WTC11 (cell line): ENCODE data around the gene ALLC. TPM values are rescaled to one million over a fixed set of nuclear protein-coding genes. Genes with fewer than 3 reads are reported as not detected.

Experiments used
- ATAC-seq: fragments of 200-7000 bp; cut with Tn5 transposase; 2 replicates; pipeline ENCODE4 v1.10.0; 2021; ENCODE audit warnings: mild to moderate bottlenecking, moderate library complexity
- CTCF ChIA-PET: fragments of 300-600 bp; sonication (Branson Sonifier 250); formaldehyde crosslinking; loops from one replicate; lab custom pipeline; 2021; ENCODE audit warnings: antibody characterized with exemption; lab: Charles Lee
- POLR2A ChIA-PET: fragments of 350-600 bp; sonication (Branson Sonifier 250); formaldehyde crosslinking; loops from one replicate; lab custom pipeline; 2021; ENCODE audit warnings: antibody characterized with exemption; lab: Charles Lee
- DNase-seq: peaks from one replicate; pipeline ENCODE4 v3.0.0; 2021; ENCODE audit warnings: low spot score
- H3K27ac Mint-ChIP-seq: 2 replicates; pipeline ENCODE4 v1.8.0; 2021; ENCODE audit warnings: mixed read lengths
- H3K27me3 Mint-ChIP-seq: 2 replicates; pipeline ENCODE4 v1.8.0; 2021; ENCODE audit warnings: low read depth, mild to moderate bottlenecking, moderate library complexity, mixed read lengths
- H3K36me3 Mint-ChIP-seq: 2 replicates; pipeline ENCODE4 v1.8.0; 2021; ENCODE audit warnings: mixed read lengths
- H3K4me1 Mint-ChIP-seq: 2 replicates; pipeline ENCODE4 v1.8.0; 2022; ENCODE audit warnings: mixed read lengths
- H3K4me3 Mint-ChIP-seq: 2 replicates; pipeline ENCODE4 v1.8.0; 2021; ENCODE audit warnings: mild to moderate bottlenecking, moderate library complexity, mixed read lengths
- H3K9me3 Mint-ChIP-seq: 2 replicates; pipeline ENCODE4 v1.8.0; 2021; ENCODE audit warnings: mixed read lengths
- CBFB ChIP-seq: sonication (generic); formaldehyde crosslinking; IDR thresholded peaks from 2 replicates; pipeline ENCODE4 v1.8.1; 2022; ENCODE audit warnings: mild to moderate bottlenecking, low read depth, missing genetic modification reagents
- GTF2I ChIP-seq: fragments of 250-450 bp; sonication (Bioruptor Pico); conservative IDR thresholded peaks from 2 replicates; pipeline ENCODE4 v1.4.0; 2021; ENCODE audit warnings: mild to moderate bottlenecking
- IRF1 ChIP-seq: sonication (generic); formaldehyde crosslinking; IDR thresholded peaks from 2 replicates; pipeline ENCODE4 v1.8.0; 2023; ENCODE audit warnings: missing genetic modification reagents
- JUN ChIP-seq: sonication (generic); formaldehyde crosslinking; IDR thresholded peaks from 2 replicates; pipeline ENCODE4 v1.8.0; 2023; ENCODE audit warnings: mild to moderate bottlenecking, missing genetic modification reagents
- KAT7 ChIP-seq: sonication (generic); formaldehyde crosslinking; IDR thresholded peaks from 2 replicates; pipeline ENCODE4 v1.8.1; 2023; ENCODE audit warnings: missing genetic modification reagents, mild to moderate bottlenecking, borderline replicate concordance
- MAX ChIP-seq: sonication (generic); formaldehyde crosslinking; IDR thresholded peaks from 2 replicates; pipeline ENCODE4 v1.8.0; 2022; ENCODE audit warnings: mild to moderate bottlenecking, missing genetic modification reagents
- NFATC4 ChIP-seq: fragments of 250-450 bp; sonication (Bioruptor Pico); IDR thresholded peaks from 2 replicates; pipeline ENCODE4 v1.9.0; 2021; ENCODE audit warnings: mild to moderate bottlenecking
- NFYB ChIP-seq: sonication (generic); formaldehyde crosslinking; conservative IDR thresholded peaks from 2 replicates; pipeline ENCODE4 v1.8.0; 2022; ENCODE audit warnings: low read depth, missing genetic modification reagents
- OVOL2 ChIP-seq: fragments of 250-450 bp; sonication (Bioruptor Pico); IDR thresholded peaks from 2 replicates; pipeline ENCODE4 v1.9.0; 2021; ENCODE audit warnings: mild to moderate bottlenecking, borderline replicate concordance
- SMAD3 ChIP-seq: sonication (generic); formaldehyde crosslinking; IDR thresholded peaks from 2 replicates; pipeline ENCODE4 v1.8.0; 2022; ENCODE audit warnings: missing genetic modification reagents, mild to moderate bottlenecking, borderline replicate concordance
- SOX15 ChIP-seq: fragments of 250-450 bp; sonication (Bioruptor Pico); IDR thresholded peaks from 2 replicates; pipeline ENCODE4 v1.9.0; 2021; ENCODE audit warnings: mild to moderate bottlenecking
- SP1 ChIP-seq: sonication (generic); formaldehyde crosslinking; conservative IDR thresholded peaks from 2 replicates; pipeline ENCODE4 v1.8.1; 2022; ENCODE audit warnings: missing genetic modification reagents
- TEAD1 ChIP-seq: sonication (generic); formaldehyde crosslinking; IDR thresholded peaks from 2 replicates; pipeline ENCODE4 v1.8.0; 2022; ENCODE audit warnings: mild to moderate bottlenecking, missing genetic modification reagents
- USF2 ChIP-seq: sonication (generic); formaldehyde crosslinking; IDR thresholded peaks from 2 replicates; pipeline ENCODE4 v1.8.1; 2023; ENCODE audit warnings: mild to moderate bottlenecking, missing genetic modification reagents, moderate library complexity
- ZNF121 ChIP-seq: sonication (generic); formaldehyde crosslinking; IDR thresholded peaks from 2 replicates; pipeline ENCODE4 v1.8.0; 2023; ENCODE audit warnings: missing genetic modification reagents
- ZNF263 ChIP-seq: sonication (generic); formaldehyde crosslinking; IDR thresholded peaks from 2 replicates; pipeline ENCODE4 v1.8.1; 2022; ENCODE audit warnings: low read depth, mild to moderate bottlenecking, moderate library complexity, missing genetic modification reagents
- ZNF317 ChIP-seq: sonication (generic); formaldehyde crosslinking; IDR thresholded peaks from 2 replicates; pipeline ENCODE4 v1.8.1; 2023; ENCODE audit warnings: low read depth, mild to moderate bottlenecking, moderate library complexity, missing genetic modification reagents, borderline replicate concordance
- ZNF423 ChIP-seq: fragments of 250-450 bp; sonication (Bioruptor Pico); IDR thresholded peaks from 2 replicates; pipeline ENCODE4 v2.1.2; 2022; ENCODE audit warnings: mild to moderate bottlenecking, moderate library complexity
- ZNF671 ChIP-seq: fragments of 250-450 bp; sonication (Bioruptor Pico); IDR thresholded peaks from 2 replicates; pipeline ENCODE4 v1.8.0; 2021; ENCODE audit warnings: mild to moderate bottlenecking
- total RNA-seq: library from RNA; stranded (reverse); gene quantifications from 3 replicates; pipeline ENCODE4 v1.2.3, GENCODE V29; 2021
- TF ChIP-seq, protein P1 (sequence below): sonication (generic); formaldehyde crosslinking; IDR thresholded peaks from 2 replicates; pipeline ENCODE4 v1.8.1; 2022; ENCODE audit warnings: mild to moderate bottlenecking, moderate library complexity, missing genetic modification reagents
- TF ChIP-seq, protein P2 (sequence below): sonication (generic); formaldehyde crosslinking; IDR thresholded peaks from 2 replicates; pipeline ENCODE4 v1.8.1; 2023; ENCODE audit warnings: mild to moderate bottlenecking, moderate library complexity, missing genetic modification reagents
- TF ChIP-seq, protein P3 (sequence below): sonication (generic); formaldehyde crosslinking; IDR thresholded peaks from 2 replicates; pipeline ENCODE4 v1.8.0; 2022; ENCODE audit warnings: mild to moderate bottlenecking, missing genetic modification reagents
- TF ChIP-seq, protein P4 (sequence below): sonication (generic); formaldehyde crosslinking; IDR thresholded peaks from 2 replicates; pipeline ENCODE4 v1.8.1; 2022; ENCODE audit warnings: low read depth, mild to moderate bottlenecking, moderate library complexity, missing genetic modification reagents, borderline replicate concordance
- TF ChIP-seq, protein P5 (sequence below): sonication (generic); formaldehyde crosslinking; IDR thresholded peaks from 2 replicates; pipeline ENCODE4 v1.8.1; 2022; ENCODE audit warnings: mild to moderate bottlenecking, missing genetic modification reagents, moderate library complexity, borderline replicate concordance

ALLC gene
- total RNA-seq, 1 experiment from 2014 or later = not detected

GRCh38 chr2:3651691-3652648 lies 6.0 kb upstream of the ALLC start (continued):
- TF ChIP-seq SMAD3 (CRISPR knock-in tag) (no peak), ZNF121 (peak; percentile 89), ZNF263 (CRISPR knock-in tag) (no peak), GTF2I (CRISPR knock-in tag) (peak; percentile 73; the same call in 1 of the 2 replicates), IRF1 (CRISPR knock-in tag) (no peak), OVOL2 (CRISPR knock-in tag) (no peak), MAX (peak; percentile 50)

- Mint-ChIP-seq H3K27me3 (peaks cover 13% of the 10 kb centered on the region), H3K27ac (no peak overlapping the region), H3K4me3 (no peak overlapping the region), H3K4me1 (peaks cover 15% of the 10 kb centered on the region), H3K9me3 (peaks cover 3% of the 10 kb centered on the region; the same call in 1 of the 2 replicates), H3K36me3 (no peaks in the 10 kb centered on the region)
- CTCF ChIA-PET = interaction anchor here (0.5 to 0.7 kb wide), 2 partner anchors 103 to 330 kb away, joined by 3 to 4 read pairs; no protein-coding TSS in a partner anchor
- POLR2A ChIA-PET = interaction anchor here (1.2 kb wide), 1 partner anchor 95 kb away, joined by 7 read pairs; the partner anchor contains the start of gene RNASEH1
- DNase-seq (no peak), ATAC-seq (no peak)
- TF ChIP-seq, protein P1, sequence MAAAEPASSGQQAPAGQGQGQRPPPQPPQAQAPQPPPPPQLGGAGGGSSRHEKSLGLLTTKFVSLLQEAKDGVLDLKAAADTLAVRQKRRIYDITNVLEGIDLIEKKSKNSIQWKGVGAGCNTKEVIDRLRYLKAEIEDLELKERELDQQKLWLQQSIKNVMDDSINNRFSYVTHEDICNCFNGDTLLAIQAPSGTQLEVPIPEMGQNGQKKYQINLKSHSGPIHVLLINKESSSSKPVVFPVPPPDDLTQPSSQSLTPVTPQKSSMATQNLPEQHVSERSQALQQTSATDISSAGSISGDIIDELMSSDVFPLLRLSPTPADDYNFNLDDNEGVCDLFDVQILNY (CRISPR knock-in tag) = no peak
- no peak for TF ChIP-seq NFYB (CRISPR knock-in tag)
- TF ChIP-seq, protein P2, sequence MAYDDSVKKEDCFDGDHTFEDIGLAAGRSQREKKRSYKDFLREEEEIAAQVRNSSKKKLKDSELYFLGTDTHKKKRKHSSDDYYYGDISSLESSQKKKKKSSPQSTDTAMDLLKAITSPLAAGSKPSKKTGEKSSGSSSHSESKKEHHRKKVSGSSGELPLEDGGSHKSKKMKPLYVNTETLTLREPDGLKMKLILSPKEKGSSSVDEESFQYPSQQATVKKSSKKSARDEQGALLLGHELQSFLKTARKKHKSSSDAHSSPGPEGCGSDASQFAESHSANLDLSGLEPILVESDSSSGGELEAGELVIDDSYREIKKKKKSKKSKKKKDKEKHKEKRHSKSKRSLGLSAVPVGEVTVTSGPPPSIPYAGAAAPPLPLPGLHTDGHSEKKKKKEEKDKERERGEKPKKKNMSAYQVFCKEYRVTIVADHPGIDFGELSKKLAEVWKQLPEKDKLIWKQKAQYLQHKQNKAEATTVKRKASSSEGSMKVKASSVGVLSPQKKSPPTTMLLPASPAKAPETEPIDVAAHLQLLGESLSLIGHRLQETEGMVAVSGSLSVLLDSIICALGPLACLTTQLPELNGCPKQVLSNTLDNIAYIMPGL (CRISPR knock-in tag) = no peak
- TF ChIP-seq TEAD1 = no peak
- TF ChIP-seq, protein P3, sequence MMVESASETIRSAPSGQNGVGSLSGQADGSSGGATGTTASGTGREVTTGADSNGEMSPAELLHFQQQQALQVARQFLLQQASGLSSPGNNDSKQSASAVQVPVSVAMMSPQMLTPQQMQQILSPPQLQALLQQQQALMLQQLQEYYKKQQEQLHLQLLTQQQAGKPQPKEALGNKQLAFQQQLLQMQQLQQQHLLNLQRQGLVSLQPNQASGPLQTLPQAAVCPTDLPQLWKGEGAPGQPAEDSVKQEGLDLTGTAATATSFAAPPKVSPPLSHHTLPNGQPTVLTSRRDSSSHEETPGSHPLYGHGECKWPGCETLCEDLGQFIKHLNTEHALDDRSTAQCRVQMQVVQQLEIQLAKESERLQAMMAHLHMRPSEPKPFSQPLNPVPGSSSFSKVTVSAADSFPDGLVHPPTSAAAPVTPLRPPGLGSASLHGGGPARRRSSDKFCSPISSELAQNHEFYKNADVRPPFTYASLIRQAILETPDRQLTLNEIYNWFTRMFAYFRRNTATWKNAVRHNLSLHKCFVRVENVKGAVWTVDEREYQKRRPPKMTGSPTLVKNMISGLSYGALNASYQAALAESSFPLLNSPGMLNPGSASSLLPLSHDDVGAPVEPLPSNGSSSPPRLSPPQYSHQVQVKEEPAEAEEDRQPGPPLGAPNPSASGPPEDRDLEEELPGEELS (CRISPR knock-in tag) = no peak
- no peak for TF ChIP-seq JUN (CRISPR knock-in tag)
- TF ChIP-seq ZNF671 = no peak
- no peak for TF ChIP-seq ZNF423 (CRISPR knock-in tag)
- TF ChIP-seq ZNF317 (CRISPR knock-in tag) = no peak
- no peak for TF ChIP-seq SMAD3 (CRISPR knock-in tag)
- TF ChIP-seq NFATC4 (CRISPR knock-in tag) = no peak
- TF ChIP-seq, protein P4, sequence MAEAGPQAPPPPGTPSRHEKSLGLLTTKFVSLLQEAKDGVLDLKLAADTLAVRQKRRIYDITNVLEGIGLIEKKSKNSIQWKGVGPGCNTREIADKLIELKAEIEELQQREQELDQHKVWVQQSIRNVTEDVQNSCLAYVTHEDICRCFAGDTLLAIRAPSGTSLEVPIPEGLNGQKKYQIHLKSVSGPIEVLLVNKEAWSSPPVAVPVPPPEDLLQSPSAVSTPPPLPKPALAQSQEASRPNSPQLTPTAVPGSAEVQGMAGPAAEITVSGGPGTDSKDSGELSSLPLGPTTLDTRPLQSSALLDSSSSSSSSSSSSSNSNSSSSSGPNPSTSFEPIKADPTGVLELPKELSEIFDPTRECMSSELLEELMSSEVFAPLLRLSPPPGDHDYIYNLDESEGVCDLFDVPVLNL (CRISPR knock-in tag) = no peak
- no peak for TF ChIP-seq USF2 (CRISPR knock-in tag)
- no peak for TF ChIP-seq SP1 (CRISPR knock-in tag)
- TF ChIP-seq CBFB (CRISPR knock-in tag) = no peak
- TF ChIP-seq SOX15 (CRISPR knock-in tag) = no peak
- TF ChIP-seq KAT7 (CRISPR knock-in tag) = no peak
- TF ChIP-seq, protein P5, sequence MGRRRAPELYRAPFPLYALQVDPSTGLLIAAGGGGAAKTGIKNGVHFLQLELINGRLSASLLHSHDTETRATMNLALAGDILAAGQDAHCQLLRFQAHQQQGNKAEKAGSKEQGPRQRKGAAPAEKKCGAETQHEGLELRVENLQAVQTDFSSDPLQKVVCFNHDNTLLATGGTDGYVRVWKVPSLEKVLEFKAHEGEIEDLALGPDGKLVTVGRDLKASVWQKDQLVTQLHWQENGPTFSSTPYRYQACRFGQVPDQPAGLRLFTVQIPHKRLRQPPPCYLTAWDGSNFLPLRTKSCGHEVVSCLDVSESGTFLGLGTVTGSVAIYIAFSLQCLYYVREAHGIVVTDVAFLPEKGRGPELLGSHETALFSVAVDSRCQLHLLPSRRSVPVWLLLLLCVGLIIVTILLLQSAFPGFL = no peak
Observed at GRCh38 chr2:3652896-3653625, 4.9 kb upstream of the ALLC start.
